Transverse colon (tissue), 4 donors: Measurements from ENCODE around the gene NPC1L1. TPM values are rescaled to one million over a fixed set of nuclear protein-coding genes. Genes with fewer than 3 reads are reported as not detected.

Experiments used
- DNase-seq: peaks from one replicate; pipeline ENCODE4 v3.0.0-alpha.2; 2019
- H3K27ac ChIP-seq, 4 donors: fragments of 200-600 bp; sonication (generic); 2 replicates each; pipeline ENCODE4 v1.5.1; 2016 to 2018; ENCODE audit warnings: inconsistent platforms in 4 of 4
- H3K27me3 ChIP-seq: fragments of 200-600 bp; sonication (generic); 2 replicates; pipeline ENCODE4 v1.5.1; 2017; ENCODE audit warnings: inconsistent platforms
- H3K36me3 ChIP-seq, 4 donors: fragments of 200-600 bp; sonication (generic); 2 replicates each; pipeline ENCODE4 v1.5.1; 2017 to 2019; ENCODE audit warnings: inconsistent platforms in 4 of 4
- H3K4me1 ChIP-seq, 4 donors: fragments of 200-600 bp; sonication (generic); 2 replicates each; pipeline ENCODE4 v1.5.1; 2017 to 2020; ENCODE audit warnings: inconsistent platforms in 4 of 4
- H3K4me3 ChIP-seq, 4 donors: fragments of 200-600 bp; sonication (generic); 1 replicate in 1 of 4; 2 replicates in 3 of 4; pipeline versions ENCODE4 v1.5.1 to v1.6.1; 2017 to 2019; ENCODE audit warnings: inconsistent platforms in 4 of 4
- H3K9me3 ChIP-seq, 2 donors: fragments of 200-600 bp; sonication (generic); 2 replicates each; pipeline ENCODE4 v1.5.1; 2017 to 2019; ENCODE audit warnings: inconsistent platforms in 2 of 2
- EP300 ChIP-seq: sonication (generic); formaldehyde crosslinking; IDR thresholded peaks from one replicate; pipeline ENCODE4 v1.6.1; 2017; ENCODE audit warnings: antibody characterized with exemption, low read depth
- POLR2A ChIP-seq: fragments of 450-650 bp; IDR thresholded peaks from one replicate; pipeline ENCODE4 v1.6.1; 2016; ENCODE audit warnings: antibody characterized with exemption, mild to moderate bottlenecking, moderate library complexity
- POLR2AphosphoS5 ChIP-seq, 3 donors: sonication (generic); formaldehyde crosslinking; IDR thresholded peaks; one replicate each; pipeline ENCODE4 v1.6.1; 2016; ENCODE audit warnings: antibody characterized with exemption in 3 of 3
- WGBS, 2 donors: methylation state at CpG; one replicate each; pipeline ENCODE4 v1.1.5; 2018; ENCODE audit warnings: low coverage in 1 of 2; 5-methylcytosine and 5-hydroxymethylcytosine counted together
- in situ Hi-C, 4 donors: fragments of 200-750 bp; cut with MboI; loops; one replicate each; pipeline versions ENCODE4 v1.15.0 to v1.15.1; 2017; ENCODE audit warnings: low sequenced_read_pairs in 3 of 4, low pct_ligation_motif_present in 1 of 4, low pct_unique_long_range_greater_than_20kb in 1 of 4
- intact Hi-C: fragments of 100-400 bp; cut with DNase I; formaldehyde crosslinking; loops from one replicate; pipeline ENCODE4 v1.15.1; 2023; ENCODE audit warnings: low total_unique reads
- total RNA-seq, 4 donors: library from RNA; depleted of rRNA; stranded (reverse); fragments of >200 nt; gene quantifications; one replicate each; pipeline ENCODE4 v1.1.0, GENCODE V29; 2016
- TF ChIP-seq, protein P1 (sequence below), 5 experiments: fragments of 200-600 bp in 3 of 5; fragments of 450-650 bp in 2 of 5; sonication (generic) in 3 of 5; IDR thresholded peaks; 1 replicate in 2 of 5; 2 replicates in 3 of 5; pipeline ENCODE4 v1.5.1; 2016 to 2017; ENCODE audit warnings: antibody characterized with exemption in 5 of 5, inconsistent platforms in 3 of 5, mild to moderate bottlenecking in 2 of 5, moderate library complexity in 1 of 5

The NPC1L1 gene
- total RNA-seq, 4 donors from 2014 or later = 0.48 TPM; not detected in 3

DNA sequence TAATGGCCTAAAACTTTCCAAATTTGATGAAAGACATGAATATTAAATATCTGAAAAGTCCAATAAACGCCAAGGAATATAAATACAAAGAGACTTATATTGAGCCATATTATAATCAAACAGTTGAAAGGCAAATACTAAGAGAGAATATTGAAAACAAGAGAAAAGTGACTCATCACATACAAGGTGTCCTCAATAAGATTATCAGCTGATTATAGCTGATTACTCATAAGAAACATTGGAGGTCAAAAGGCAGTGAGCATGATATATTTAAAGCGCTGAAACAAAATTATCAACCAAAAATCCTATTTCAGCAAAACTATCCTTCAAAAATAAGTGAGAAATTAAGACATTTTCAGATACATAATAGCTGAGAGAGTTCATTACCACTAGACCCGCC is 7.8 kb upstream of the NPC1L1 start:
- 79 to 85% methylated on average over 3 of the region's 3 CpGs for WGBS, 2 donors
- H3K36me3 ChIP-seq = no peaks in the 10 kb centered on the region
- no peaks in the 10 kb centered on the region for H3K9me3 ChIP-seq
- H3K27ac ChIP-seq = no peak overlapping the region
- no peak for TF ChIP-seq POLR2AphosphoS5 (IDR thresholded peaks at IDR 0.05)
- in situ Hi-C loops = no loop called here
- no peaks in the 10 kb centered on the region for H3K4me1 ChIP-seq
- H3K27me3 ChIP-seq = no peaks in the 10 kb centered on the region
- DNase-seq = no peak
- intact Hi-C loops = no loop called here
- H3K4me3 ChIP-seq = no peak overlapping the region

DNA sequence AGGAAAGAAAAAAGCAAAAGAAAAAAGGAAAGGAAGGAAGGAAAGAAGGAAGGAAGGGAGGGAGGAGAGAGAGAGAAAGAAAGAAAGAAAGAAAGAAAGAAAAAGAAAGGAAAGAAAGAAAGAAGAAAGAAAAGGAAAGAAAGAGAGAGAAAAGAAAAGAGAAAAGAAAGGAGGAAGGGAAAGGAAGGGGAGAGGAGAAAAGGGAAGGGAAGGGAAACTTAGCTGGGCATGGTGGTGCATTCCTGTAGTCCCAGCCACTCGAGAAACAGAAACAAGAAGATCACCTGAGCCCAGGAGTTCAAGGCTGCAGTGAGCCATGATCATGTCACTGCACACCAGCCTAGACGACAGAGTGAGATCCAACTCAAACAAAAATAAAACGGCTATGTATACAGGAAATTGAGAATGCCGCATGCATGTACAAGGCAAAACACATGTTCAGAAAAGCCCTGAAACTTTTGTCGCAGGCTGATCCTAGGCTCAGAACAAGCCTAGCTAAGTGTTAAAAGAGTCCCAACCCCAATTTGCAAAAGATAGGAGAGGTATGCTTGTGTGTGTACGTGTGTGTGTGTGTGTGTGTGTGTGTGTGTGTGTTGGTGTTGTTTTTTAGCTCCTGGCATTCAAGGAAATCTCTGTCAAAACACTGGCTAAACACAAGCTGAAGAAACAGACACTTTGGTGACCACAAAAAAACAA is 6.6 kb upstream of the NPC1L1 start:
- intact Hi-C loops (no loop called here), in situ Hi-C loops (no loop called here)
- Histone ChIP-seq H3K9me3 (no peaks in the 10 kb centered on the region), H3K27ac (no peak overlapping the region), H3K36me3 (no peaks in the 10 kb centered on the region), H3K27me3 (no peaks in the 10 kb centered on the region), H3K4me3 (no peak overlapping the region), H3K4me1 (no peaks in the 10 kb centered on the region)
- 25 to 37% methylated on average over 5 to 6 of the region's 6 CpGs for WGBS, 2 donors
- DNase-seq = no peak
- no peak for TF ChIP-seq POLR2A
- no peak for TF ChIP-seq POLR2AphosphoS5 (IDR thresholded peaks at IDR 0.05)
- TF ChIP-seq, protein P1, sequence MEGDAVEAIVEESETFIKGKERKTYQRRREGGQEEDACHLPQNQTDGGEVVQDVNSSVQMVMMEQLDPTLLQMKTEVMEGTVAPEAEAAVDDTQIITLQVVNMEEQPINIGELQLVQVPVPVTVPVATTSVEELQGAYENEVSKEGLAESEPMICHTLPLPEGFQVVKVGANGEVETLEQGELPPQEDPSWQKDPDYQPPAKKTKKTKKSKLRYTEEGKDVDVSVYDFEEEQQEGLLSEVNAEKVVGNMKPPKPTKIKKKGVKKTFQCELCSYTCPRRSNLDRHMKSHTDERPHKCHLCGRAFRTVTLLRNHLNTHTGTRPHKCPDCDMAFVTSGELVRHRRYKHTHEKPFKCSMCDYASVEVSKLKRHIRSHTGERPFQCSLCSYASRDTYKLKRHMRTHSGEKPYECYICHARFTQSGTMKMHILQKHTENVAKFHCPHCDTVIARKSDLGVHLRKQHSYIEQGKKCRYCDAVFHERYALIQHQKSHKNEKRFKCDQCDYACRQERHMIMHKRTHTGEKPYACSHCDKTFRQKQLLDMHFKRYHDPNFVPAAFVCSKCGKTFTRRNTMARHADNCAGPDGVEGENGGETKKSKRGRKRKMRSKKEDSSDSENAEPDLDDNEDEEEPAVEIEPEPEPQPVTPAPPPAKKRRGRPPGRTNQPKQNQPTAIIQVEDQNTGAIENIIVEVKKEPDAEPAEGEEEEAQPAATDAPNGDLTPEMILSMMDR (IDR thresholded peaks at IDR 0.05) = no peak
- TF ChIP-seq EP300 = no peak

DNA sequence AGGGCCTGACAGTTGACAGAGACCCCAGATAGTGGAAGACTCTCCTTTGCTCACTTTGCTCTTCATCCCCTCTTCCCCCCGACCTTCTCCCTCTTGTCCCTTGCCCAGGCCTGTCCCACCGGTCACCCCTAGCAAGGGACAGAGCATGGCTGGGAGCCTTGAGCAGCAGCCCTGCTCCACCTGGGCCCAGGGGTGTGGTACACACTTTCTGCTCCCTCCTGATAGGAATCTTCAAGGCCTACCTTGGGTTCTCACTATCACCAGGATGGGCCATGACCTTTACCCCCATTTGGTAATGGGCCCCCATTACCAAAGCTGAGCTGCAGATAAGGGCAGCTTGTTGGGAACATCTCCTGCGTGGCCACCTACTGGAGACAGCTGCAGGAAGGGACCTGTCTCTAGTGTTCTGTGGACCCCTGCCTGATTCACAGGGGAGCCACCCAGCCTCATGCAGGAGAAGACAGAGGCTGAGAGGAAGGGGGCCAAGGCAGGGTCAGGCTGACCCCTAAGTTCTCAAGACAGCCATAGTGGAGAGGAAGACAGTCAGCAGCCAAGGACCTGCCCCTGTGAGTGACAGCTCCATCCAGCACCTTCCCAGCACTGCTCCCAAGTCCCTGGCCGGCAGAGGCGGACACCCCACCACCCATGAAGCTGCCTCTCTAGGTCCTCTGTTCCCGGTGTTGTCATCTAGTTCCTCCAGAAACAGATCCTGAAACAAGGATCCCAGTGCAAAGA is 913 bp upstream of the NPC1L1 start:
- 91% methylated on average over 6 of the region's 6 CpGs; no CpG with 5 or more reads in 1 of the 2 donors for WGBS, 2 donors
- no peak overlapping the region for H3K4me3 ChIP-seq
- intact Hi-C loops = no loop called here
- DNase-seq = no peak
- no peaks in the 10 kb centered on the region for H3K27me3 ChIP-seq
- no peak overlapping the region for H3K27ac ChIP-seq
- TF ChIP-seq EP300 (no peak), POLR2A (no peak), POLR2AphosphoS5 (IDR thresholded peaks at IDR 0.05) (no peak)
- TF ChIP-seq, protein P1 (IDR thresholded peaks at IDR 0.05) = no peak
- in situ Hi-C loops = no loop called here
- no peaks in the 10 kb centered on the region for H3K4me1 ChIP-seq
- no peaks in the 10 kb centered on the region for H3K36me3 ChIP-seq
- H3K9me3 ChIP-seq = no peaks in the 10 kb centered on the region

DNA sequence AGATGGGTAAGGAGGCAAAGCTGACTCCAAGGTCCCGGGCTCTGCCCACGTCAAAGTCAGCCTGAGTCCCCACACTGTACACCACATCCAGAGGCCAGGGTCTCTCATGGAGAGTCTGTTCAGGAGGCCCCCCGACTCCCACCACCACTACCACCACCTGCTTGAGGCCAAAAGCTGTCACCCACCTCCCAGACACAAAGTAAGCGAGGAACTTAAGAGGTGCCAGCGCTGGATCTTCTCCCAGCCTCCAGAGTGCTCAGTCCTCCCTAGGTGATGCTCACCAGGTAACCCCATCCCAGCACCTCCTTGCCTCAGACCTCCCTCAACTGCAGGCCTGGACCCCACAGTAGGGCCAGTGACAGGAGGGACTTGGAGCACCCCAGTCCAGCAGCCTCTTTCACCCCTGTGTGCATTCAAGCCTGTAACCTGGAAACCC is 520 bp downstream of the NPC1L1 start:
- in situ Hi-C loops = no loop called here

More for the DNA sequence above, 520 bp downstream of the NPC1L1 start:
- 98% methylated on average over 5 of the region's 5 CpGs; no CpG with 5 or more reads in 1 of the 2 donors for WGBS, 2 donors
- no peak overlapping the region for H3K27ac ChIP-seq
- no peaks in the 10 kb centered on the region for H3K36me3 ChIP-seq
- H3K4me3 ChIP-seq = no peak overlapping the region
- no peaks in the 10 kb centered on the region for H3K9me3 ChIP-seq
- H3K27me3 ChIP-seq = no peaks in the 10 kb centered on the region
- TF ChIP-seq EP300 (no peak), POLR2A (no peak), POLR2AphosphoS5 (IDR thresholded peaks at IDR 0.05) (no peak)
- TF ChIP-seq, protein P1 (IDR thresholded peaks at IDR 0.05) = no peak
- DNase-seq = no peak
- no peaks in the 10 kb centered on the region for H3K4me1 ChIP-seq
- intact Hi-C loops = no loop called here
